K562 (cell line): ENCODE results near the gene FAM227A. TPM values are rescaled to one million over a fixed set of nuclear protein-coding genes. Genes with fewer than 3 reads are reported as not detected.

Experiments used
- CREM ChIP-seq: IDR thresholded peaks from 2 replicates; pipeline ENCODE4 v1.6.1; 2014; ENCODE audit warnings: antibody characterized with exemption, low read depth
- FOSL1 ChIP-seq: fragments of 200-800 bp; sonication (Bioruptor generic); conservative IDR thresholded peaks from 2 replicates; pipeline ENCODE4 v1.6.1; 2016; ENCODE audit warnings: missing genetic modification characterization, missing compliant biosample characterization
- MNT ChIP-seq, 2 experiments: fragments of 450-650 bp; conservative IDR thresholded peaks; 2 replicates each; pipeline ENCODE4 v1.6.1; 2017; ENCODE audit warnings: mild to moderate bottlenecking in 2 of 2, moderate library complexity in 2 of 2
- NBN ChIP-seq: fragments of 450-650 bp; IDR thresholded peaks from 2 replicates; pipeline ENCODE4 v1.6.1; 2016; ENCODE audit warnings: low read depth, mild to moderate bottlenecking
- NEUROD1 ChIP-seq: fragments of 150-350 bp; IDR thresholded peaks from 2 replicates; pipeline ENCODE4 v1.6.1; 2014; ENCODE audit warnings: borderline replicate concordance, low read length, low read depth; ENCODE audit not compliant: partially characterized antibody
- PHF8 ChIP-seq: fragments of 200-600 bp; sonication (generic); IDR thresholded peaks from 2 replicates; pipeline ENCODE4 v1.6.1; 2012; ENCODE audit warnings: mixed run types, mild to moderate bottlenecking, inconsistent platforms, low read length, moderate library complexity, borderline replicate concordance
- POLR2A ChIP-seq: fragments of 450-650 bp; conservative IDR thresholded peaks from 2 replicates; pipeline ENCODE4 v1.6.1; 2016
- RNF219 ChIP-seq: fragments of 250-450 bp; sonication (Bioruptor Pico); IDR thresholded peaks from 2 replicates; pipeline ENCODE4 v1.5.0; 2022; ENCODE audit warnings: mild to moderate bottlenecking
- SMARCC2 ChIP-seq: fragments of 450-650 bp; IDR thresholded peaks from 2 replicates; pipeline ENCODE4 v1.6.1; 2017; ENCODE audit warnings: antibody characterized with exemption, moderate library complexity, mild to moderate bottlenecking, low read depth
- STAG1 ChIP-seq: sonication (generic); formaldehyde crosslinking; IDR thresholded peaks from 2 replicates; pipeline ENCODE4 v1.5.0; 2020; ENCODE audit warnings: missing genetic modification reagents, borderline replicate concordance
- TBP ChIP-seq: optimal IDR thresholded peaks from 2 replicates; pipeline ENCODE3; 2011; ENCODE audit warnings: low read depth, low read length, improper control_type of control experiment
- TOE1 ChIP-seq, 2 experiments: fragments of 450-650 bp in 1 of 2; sonication (generic) in 1 of 2; formaldehyde crosslinking in 1 of 2; IDR thresholded peaks; 2 replicates each; pipeline versions ENCODE4 v1.7.1 to v1.8.0; 2016 to 2022; ENCODE audit warnings: borderline replicate concordance in 2 of 2, mild to moderate bottlenecking in 2 of 2, antibody characterized with exemption in 1 of 2, inconsistent platforms in 1 of 2, low read depth in 1 of 2, missing genetic modification reagents in 1 of 2, moderate library complexity in 1 of 2
- UBTF ChIP-seq, 2 experiments: IDR thresholded peaks; 2 replicates each; pipeline ENCODE4 v1.6.1; 2012; ENCODE audit warnings: improper control_type of control experiment in 2 of 2, low read depth in 2 of 2, low read length in 2 of 2, borderline replicate concordance in 1 of 2
- USF1 ChIP-seq: sonication (generic); formaldehyde crosslinking; IDR thresholded peaks from 2 replicates; pipeline ENCODE4 v1.9.0; 2022; ENCODE audit warnings: mild to moderate bottlenecking, missing genetic modification reagents
- ZBTB49 ChIP-seq: sonication (generic); formaldehyde crosslinking; IDR thresholded peaks from 2 replicates; pipeline ENCODE4 v1.8.0; 2022; ENCODE audit warnings: missing genetic modification reagents, mild to moderate bottlenecking, borderline replicate concordance
- ZNF766 ChIP-seq: fragments of 200-800 bp; sonication (Bioruptor generic); conservative IDR thresholded peaks from 2 replicates; pipeline ENCODE4 v1.6.1; 2016; ENCODE audit warnings: missing genetic modification characterization, missing compliant biosample characterization
- polyA plus RNA-seq, 8 experiments: library from polyadenylated mRNA; depleted of rRNA in 4 of 8; stranded (reverse) in 5 of 8; unstranded in 3 of 8; fragments of >200 nt; fragmentation: Nextera tagmentation in 2 of 8; fragmentation: Illumina TruSeq in 1 of 8; extraction: Ambion mirVana in 2 of 8; extraction: Trizol in 1 of 8; gene quantifications; 2 replicates each; pipeline versions ENCODE4 v1.2.1 to v1.2.3, GENCODE V29; 2011 to 2014; ENCODE audit warnings: inconsistent platforms in 1 of 8, missing spikeins in 1 of 8
- total RNA-seq, 7 experiments: library from RNA; depleted of rRNA in 6 of 7; stranded (reverse); fragments of >200 nt in 6 of 7; fragmentation: Illumina TruSeq in 2 of 7; extraction: Trizol in 2 of 7; gene quantifications; 2 replicates each; pipeline versions ENCODE4 v1.2.1 to v1.2.3, GENCODE V29; 2011 to 2021; ENCODE audit warnings: low replicate concordance in 1 of 7

Gene FAM227A
- total and polyA plus RNA-seq, 9 of the 15 experiments (the other 6 are each of a cell fraction or from before 2014, with no cell fraction given), result 0.10 to 2.2 (median 0.83) TPM

GRCh38 chr22:38705235-38706100 is 49.3 kb upstream of the FAM227A start, which contains the start of gene GTPBP1 (continued):
- no peak for TF ChIP-seq ZBTB49
- no peak for TF ChIP-seq FOSL1
- TF ChIP-seq POLR2A, result peak; percentile 82
- TF ChIP-seq SMARCC2, result no peak
- TF ChIP-seq NBN, result peak; percentile 24; the same call in 1 of the 2 replicates
- TF ChIP-seq ZNF766 (CRISPR knock-in tag), result no peak
- TF ChIP-seq TOE1 (IDR thresholded peaks at IDR 0.05; ENCODE audit: borderline replicate concordance), result peak; percentile 49; the same call in 1 of the 2 replicates
- no peak for TF ChIP-seq TOE1 (CRISPR knock-in tag; IDR thresholded peaks at IDR 0.05; ENCODE audit: borderline replicate concordance, low read depth)
- TF ChIP-seq RNF219 (CRISPR knock-in tag), result no peak
- peak; percentile 73; the same call in 1 of the 2 replicates for TF ChIP-seq PHF8
- peak; percentile 58 for TF ChIP-seq NEUROD1
- peak; percentile 79 to 82 for TF ChIP-seq MNT (conservative IDR thresholded peaks at IDR 0.05)
- TF ChIP-seq CREM, result peak; percentile 91
- TF ChIP-seq STAG1 (CRISPR knock-in tag), result no peak
- TF ChIP-seq TBP, result peak; percentile 86
- peak; percentile 83 for TF ChIP-seq USF1
- TF ChIP-seq UBTF (IDR thresholded peaks at IDR 0.05; ENCODE audit: borderline replicate concordance in 1 of 2, low read depth in 2 of 2, low read length in 2 of 2), result 0 out of 4 replicates have a peak, but pooled peaks of 1 of the 2 experiments have one; percentile 25
